Heart left ventricle (tissue), 13 donors: Measurements from ENCODE around the gene PSEN1.

Experiments
- CTCF ChIP-seq, 12 donors: fragments of 200-600 bp; sonication (generic) in 4 of 12; IDR thresholded peaks; one replicate each; pipeline versions ENCODE4 v1.5.0 to v1.8.0; 2018 to 2022; ENCODE audit warnings: antibody characterized with exemption in 12 of 12, mild to moderate bottlenecking in 5 of 12
- POLR2A ChIP-seq, 2 donors: fragments of 450-650 bp; IDR thresholded peaks; one replicate each; pipeline ENCODE4 v1.6.1; 2017; ENCODE audit warnings: antibody characterized with exemption in 2 of 2, mild to moderate bottlenecking in 2 of 2, moderate library complexity in 2 of 2
- donor health status: ischemic (EF 13 %, LVEDD 7.1; RV severe dilation, severe dysfunction).
- donor health status: DM: no; HTN: yes; CAD: no.
- donor health status: DM: no; HTN: no; CAD: no.
- donor health status: ischemic (EF 25% LVEDD 6.9; RV normal size, moderate dysfunction).
- donor health status: ischemic (EF 25% LVEDD 5.7; RV mildly dilated, moderate dysfunction).
- donor health status: ischemic (EF 35%, LVEDD 5.7; RV mildly dilated, moderate dysfunction).
- donor health status: nonischemic (EF 11% LVEDD 7.7; RV severe dilation, severe dysfunction).
- donor health status: DM: yes; HTN: yes; CAD: no.
- donor health status: PGD.
- donor health status: ischemic (EF 29% LVEDD 5.4; RV normal size, mild dysfunction).
- donor health status: nonischemic (EF 23%, LVEDD 6.1; RV moderate dilation, normal function).

DNA sequence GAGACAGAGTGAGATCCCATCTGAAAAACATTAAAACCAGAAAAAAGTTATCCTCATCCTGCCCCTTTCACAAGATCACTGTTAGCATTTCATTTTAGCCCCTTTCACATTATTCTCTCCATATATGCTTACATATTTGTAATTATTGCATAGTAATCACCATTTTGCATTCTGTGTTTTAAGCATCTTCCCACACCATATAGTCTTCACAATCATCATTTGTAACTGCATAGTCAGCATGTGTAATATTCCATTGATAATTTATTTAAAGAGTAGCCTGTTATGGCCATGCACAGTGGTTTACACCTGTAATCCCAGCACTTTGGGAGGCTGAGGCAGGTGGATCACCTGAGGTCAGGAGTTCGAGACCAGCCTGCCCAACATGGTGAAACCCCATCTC lies 112.8 kb downstream of the PSEN1 start:
- TF ChIP-seq CTCF (IDR thresholded peaks at IDR 0.05) (no peak), POLR2A (IDR thresholded peaks at IDR 0.05) (no peak)
